GM19397 (cell line): ENCODE results near the gene NPAS3.

Experiments used
- ATAC-seq: cut with Tn5 transposase; IDR thresholded peaks from one replicate; pipeline ENCODE4 v1.9.1; 2021; ENCODE audit warnings: mild to moderate bottlenecking, moderate library complexity; ENCODE audit not compliant: unreplicated experiment

Gene NPAS3

DNA sequence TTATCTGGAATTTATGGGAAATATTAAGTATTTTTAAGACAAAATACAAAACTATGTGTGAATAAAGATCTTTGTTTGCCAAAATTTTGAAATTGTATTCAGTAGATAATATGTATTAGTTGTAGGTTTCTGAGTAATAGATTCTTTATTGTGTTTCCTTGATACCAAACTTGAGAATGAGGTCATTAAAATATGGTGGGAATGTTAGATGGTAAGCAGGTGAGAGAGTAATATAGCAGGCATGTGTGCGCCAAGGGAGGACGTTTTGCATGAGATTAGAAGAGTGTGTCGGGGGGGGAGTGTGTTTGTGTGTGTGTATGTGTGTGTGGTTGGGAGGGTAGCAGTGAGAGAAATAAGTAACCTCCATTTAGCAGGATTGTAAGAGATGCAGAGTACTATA, 376.5 kb downstream of the NPAS3 start:
- no peak for ATAC-seq

- ATAC-seq, result no peak
These were observed 377.0 kb downstream of the NPAS3 start for GRCh38 chr14:33315721-33316120.

GRCh38 chr14:33317675-33318074, 379.0 kb downstream of the NPAS3 start:
- ATAC-seq, result no peak

GRCh38 chr14:33323979-33324378, 385.3 kb downstream of the NPAS3 start:
- ATAC-seq, result no peak

- no peak for ATAC-seq
These were observed 392.7 kb downstream of the NPAS3 start for GRCh38 chr14:33331176-33331949.

DNA sequence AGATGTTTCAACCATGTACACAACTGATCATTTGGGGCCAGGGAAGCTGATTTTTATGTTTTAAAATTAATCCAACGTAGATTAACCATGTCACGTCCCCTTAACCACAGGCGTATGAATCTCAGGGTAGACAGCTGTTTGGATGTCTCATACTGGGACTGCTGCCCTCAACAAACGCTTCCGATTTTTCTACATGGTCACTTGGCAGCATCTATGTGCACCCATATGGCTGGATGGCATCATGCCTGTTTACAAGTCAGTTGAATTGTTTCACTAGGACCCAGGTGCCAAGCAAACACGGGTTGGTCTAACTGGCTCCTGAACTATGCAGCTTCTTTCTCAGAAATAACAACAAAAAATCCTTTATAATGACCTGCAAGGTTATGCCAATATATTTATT, 393.8 kb downstream of the NPAS3 start:
- no peak for ATAC-seq

DNA sequence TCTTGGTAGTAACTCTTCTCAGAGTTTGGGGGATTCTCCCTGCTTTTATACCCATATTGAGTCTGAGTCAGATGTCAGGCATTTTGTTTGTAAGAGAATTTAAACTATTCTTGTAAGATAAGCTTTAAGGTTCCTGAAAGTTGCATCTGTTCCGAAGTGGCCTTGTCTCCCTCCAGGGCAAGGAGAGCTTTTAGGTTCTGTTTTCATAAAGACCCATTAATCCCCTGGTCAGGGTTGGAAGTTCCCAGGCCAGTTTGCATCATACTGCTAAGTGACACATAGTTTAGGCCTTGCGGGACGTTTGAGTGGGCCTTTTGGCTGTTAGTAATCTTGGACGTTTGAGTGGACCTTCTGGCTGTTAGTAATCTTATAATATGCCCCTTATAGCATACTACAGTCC, 396.7 kb downstream of the NPAS3 start:
- no peak for ATAC-seq

GRCh38 chr14:33342299-33342974, 403.8 kb downstream of the NPAS3 start:
- ATAC-seq, result no peak

DNA sequence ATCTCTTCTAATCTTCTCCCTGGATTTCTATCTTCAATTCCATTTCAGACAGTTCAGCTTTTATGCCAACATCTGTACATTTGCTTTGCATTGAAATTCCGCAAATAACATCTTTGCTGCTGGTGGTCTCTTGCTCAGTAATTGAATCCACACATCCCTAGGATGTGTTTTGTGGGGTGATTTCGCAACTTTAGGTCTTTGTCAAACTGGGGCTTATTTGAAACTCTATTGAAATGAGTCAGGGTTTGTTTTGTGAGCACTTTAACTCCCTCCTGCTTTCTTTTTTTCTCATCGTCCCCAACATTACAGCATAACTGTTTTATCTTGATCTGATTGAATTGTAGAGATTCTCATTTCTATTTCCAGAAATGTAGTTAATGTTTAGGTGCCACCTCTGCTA, 404.3 kb downstream of the NPAS3 start:
- no peak for ATAC-seq

DNA sequence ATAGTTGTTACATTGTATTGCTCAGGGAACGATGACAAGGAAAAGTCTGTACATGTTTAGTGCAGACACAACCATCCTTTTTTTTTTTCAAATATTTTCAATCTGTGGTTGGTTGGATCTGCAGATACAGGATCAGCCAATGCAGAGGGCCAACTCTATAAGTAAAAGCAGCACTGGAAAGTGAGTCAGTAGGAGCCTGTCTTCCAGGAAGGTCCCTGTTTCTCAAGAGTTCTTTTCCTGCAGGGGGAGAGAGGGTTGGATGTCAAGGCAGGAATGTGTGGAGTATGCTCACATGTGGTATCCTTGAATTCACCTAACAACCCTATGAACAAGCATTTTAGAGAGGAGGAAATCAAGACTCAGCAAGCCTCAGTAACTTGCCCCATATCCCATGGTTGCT, 409.1 kb downstream of the NPAS3 start:
- no peak for ATAC-seq

DNA sequence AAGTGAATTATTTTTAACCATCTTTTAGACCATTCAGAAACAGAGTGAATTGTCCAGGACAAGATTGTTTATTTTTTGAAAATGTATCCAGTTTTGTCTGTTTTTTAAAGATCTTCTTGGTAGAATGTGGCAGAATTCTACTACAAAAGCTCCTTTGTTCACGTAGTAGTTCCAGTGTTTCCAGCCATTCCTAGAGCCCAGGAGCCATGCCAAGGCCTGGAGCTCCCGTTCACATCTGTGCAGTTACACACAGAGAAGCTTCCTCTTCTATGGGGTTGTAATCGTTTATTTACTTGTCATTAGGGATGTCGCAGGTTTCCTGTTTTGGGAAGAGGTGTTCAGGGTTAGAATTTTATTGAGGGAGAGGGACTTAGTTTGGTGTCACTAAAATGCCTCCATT, 409.8 kb downstream of the NPAS3 start:
- ATAC-seq, result no peak

- ATAC-seq, result no peak
These were observed 411.2 kb downstream of the NPAS3 start for GRCh38 chr14:33349871-33350270.

- no peak for ATAC-seq
These were observed 411.8 kb downstream of the NPAS3 start for GRCh38 chr14:33350366-33350990.

- no peak for ATAC-seq
These were observed 414.1 kb downstream of the NPAS3 start for GRCh38 chr14:33352821-33353220.

DNA sequence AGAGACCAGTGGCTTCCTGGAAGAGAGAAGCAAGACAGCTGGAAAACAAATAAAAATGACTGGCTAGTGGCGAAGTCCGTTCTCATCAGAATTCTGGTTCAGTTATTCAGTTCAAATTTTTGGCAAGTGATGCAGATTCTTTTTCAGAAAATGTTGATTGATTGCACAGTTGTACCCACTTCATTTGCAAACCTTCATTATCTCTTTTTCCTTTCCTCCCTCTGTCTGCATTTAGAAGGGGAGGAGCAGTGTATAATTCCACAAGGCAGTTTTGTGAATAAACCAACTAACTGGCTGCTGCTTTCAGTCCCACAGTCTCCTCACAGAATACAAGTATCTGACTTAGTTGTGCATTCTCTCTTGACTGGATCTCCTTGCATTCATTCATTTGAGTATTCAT, 417.5 kb downstream of the NPAS3 start:
- no peak for ATAC-seq

GRCh38 chr14:33357225-33358010, 418.7 kb downstream of the NPAS3 start:
- ATAC-seq, result no peak

GRCh38 chr14:33359288-33359881, 420.7 kb downstream of the NPAS3 start:
- no peak for ATAC-seq

- no peak for ATAC-seq
These were observed 424.3 kb downstream of the NPAS3 start for GRCh38 chr14:33362934-33363333.

DNA sequence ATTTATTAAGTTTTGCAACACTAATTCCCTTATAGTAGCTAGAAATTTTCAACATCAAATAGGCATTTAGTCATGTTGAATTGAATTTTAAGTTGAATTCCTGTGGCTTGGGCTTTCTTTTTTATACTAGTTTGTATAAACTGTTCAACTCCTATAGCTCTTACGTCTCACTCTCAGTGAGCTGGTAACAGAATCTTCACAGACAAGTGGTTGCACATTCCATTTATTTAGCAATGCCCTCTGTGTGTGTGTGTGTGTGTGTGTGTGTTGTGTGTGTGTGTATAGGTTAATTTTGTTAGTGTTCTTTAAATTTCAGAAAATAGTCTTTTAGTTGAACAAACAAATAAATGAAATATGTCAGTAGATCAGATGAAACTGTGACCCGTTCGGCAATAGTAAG, 425.0 kb downstream of the NPAS3 start:
- ATAC-seq, result no peak

DNA sequence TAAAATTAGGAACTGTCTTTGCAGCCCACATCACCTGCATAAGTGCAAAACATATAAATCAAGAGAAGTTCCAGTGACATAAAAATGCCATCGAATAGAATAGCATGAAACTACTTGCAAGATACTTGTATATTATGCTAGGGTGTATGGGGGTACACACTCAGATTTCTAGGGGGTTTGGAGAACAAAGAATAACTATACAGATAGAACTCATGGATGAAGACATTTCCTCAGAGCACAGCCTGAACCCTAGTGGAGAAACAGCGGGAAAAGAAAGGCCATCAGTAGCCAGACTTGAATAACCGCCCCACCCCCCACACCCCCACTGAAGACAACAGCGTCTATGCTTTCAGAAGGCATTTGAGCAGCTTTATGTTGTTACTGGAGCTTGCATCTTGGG, 425.8 kb downstream of the NPAS3 start:
- ATAC-seq, result no peak

DNA sequence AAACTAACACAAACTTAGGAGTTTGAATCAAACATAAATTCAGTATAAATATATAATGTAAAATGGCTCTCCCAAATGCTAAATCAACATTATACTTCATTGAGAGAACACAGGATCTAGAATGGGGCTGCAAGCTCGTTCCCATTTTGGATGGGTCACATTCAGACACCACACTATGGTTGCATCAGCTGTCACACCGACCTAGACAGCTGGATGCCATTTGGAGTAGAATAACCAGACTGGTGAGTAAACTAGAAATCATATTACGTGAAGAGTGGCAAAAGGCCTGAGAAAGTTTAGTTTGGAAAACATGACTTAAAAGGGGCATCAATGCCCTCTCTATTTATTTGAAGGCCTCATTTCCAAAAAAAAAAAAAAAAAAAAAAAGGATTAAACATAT, 430.4 kb downstream of the NPAS3 start:
- ATAC-seq, result no peak
